ENCODE measurements around the gene WIPF3. TPM values are rescaled to one million over a fixed set of nuclear protein-coding genes. Genes with fewer than 3 reads are reported as not detected.

WIPF3 gene
- total RNA-seq, 1 experiment from 2014 or later = not detected

DNA sequence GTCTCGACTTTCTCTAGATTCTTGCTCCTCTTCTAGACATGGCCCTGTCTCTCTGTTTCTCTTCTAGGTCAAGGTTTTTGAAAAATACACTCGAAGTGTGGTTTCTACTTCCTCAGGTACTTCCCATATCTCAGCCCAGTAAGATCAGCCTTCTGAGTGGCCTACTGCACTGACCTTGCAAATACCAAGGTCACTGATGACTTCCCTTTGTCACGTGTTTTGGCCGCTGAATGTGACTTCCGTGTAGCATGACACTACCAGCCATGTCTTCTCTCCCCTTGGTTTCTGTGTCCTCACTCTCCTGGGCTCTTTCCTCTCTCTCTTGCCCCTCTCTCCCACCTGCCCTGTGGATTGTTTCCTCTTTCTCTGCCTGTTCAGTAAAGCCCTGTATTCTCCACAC, 7.9 kb upstream of the WIPF3 start:
- H3K27ac ChIP-seq = no peak overlapping the region
- DNase-seq = no peak
- no peaks in the 10 kb centered on the region for H3K36me3 ChIP-seq
- H3K9me3 ChIP-seq (replicated peaks) = no peaks in the 10 kb centered on the region
- H3K4me1 ChIP-seq = no peaks in the 10 kb centered on the region
- no peak overlapping the region for H3K4me3 ChIP-seq
- 0 out of 2 replicates have a peak, but pooled peaks cover 3% of the 10 kb centered on the region for H3K27me3 ChIP-seq

DNA sequence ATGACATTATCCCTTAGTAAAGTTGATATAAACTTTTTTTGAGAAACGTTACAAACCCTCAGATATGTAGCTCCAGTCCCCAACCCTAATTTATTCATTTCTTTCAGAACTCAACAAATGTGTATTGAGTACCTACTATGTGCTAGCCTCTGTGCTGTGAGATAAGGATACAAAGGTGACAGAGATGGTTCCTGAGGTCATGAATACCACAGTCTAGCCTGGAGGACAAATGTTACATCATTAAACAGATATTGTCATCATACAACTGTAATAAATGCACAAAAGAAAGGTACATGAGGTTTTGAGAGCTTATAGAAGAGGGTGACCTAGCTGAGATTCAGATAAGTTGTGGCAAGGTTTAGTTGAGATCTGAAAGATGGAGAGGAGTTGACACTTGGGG, 4.4 kb upstream of the WIPF3 start:
- H3K36me3 ChIP-seq = no peaks in the 10 kb centered on the region
- no peaks in the 10 kb centered on the region for H3K4me1 ChIP-seq
- H3K27ac ChIP-seq = no peak overlapping the region
- no peak for DNase-seq
- H3K4me3 ChIP-seq = no peak overlapping the region
- H3K9me3 ChIP-seq (replicated peaks) = no peaks in the 10 kb centered on the region
- H3K27me3 ChIP-seq = 0 out of 2 replicates have a peak, but pooled peaks cover under 1% of the 10 kb centered on the region

DNA sequence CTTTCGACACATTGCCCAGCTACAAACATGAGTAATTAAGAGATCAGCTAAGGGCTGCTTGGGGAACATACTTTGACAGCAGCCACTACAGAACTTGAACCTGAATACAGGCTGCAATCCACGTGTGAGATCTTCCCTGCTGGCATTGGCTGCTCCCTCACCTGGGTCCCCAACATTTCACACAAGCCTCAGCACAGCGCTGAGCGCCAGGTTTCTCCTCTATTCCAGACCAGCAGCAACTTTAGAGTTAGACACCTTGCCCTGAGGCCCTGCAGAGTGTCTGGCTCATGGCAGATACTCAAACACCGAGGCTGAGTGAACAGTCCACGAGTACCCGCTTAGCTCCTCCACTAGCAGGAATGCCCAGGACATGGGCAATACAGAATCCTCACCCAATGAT, 1.3 kb upstream of the WIPF3 start:
- Histone ChIP-seq H3K9me3 (replicated peaks) (no peaks in the 10 kb centered on the region), H3K27me3 (no peaks in the 10 kb centered on the region), H3K4me3 (no peak overlapping the region), H3K27ac (no peak overlapping the region), H3K36me3 (no peaks in the 10 kb centered on the region), H3K4me1 (no peaks in the 10 kb centered on the region)
- no peak for DNase-seq

DNA sequence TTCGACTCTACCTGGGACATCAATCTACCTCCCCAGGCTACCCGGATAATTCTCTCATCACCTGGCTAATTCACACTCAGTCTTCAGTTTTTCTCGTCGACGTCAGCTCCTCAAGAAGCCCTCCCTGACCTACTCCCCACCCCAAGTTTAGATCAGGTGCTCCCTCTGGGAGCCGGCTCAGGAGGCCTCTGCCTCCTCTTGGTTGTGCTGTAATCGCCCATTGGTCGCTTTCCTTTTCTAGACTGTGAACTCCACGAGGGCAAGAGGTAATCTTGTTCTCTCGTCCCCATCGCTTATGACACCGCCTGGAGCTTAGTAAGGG, 461 bp upstream of the WIPF3 start:
- Histone ChIP-seq H3K4me1 (no peaks in the 10 kb centered on the region), H3K36me3 (no peaks in the 10 kb centered on the region), H3K4me3 (no peak overlapping the region), H3K27me3 (peaks cover 4% of the 10 kb centered on the region; the same call in 1 of the 2 replicates), H3K9me3 (replicated peaks) (no peaks in the 10 kb centered on the region), H3K27ac (no peak overlapping the region)
- no peak for DNase-seq

DNA sequence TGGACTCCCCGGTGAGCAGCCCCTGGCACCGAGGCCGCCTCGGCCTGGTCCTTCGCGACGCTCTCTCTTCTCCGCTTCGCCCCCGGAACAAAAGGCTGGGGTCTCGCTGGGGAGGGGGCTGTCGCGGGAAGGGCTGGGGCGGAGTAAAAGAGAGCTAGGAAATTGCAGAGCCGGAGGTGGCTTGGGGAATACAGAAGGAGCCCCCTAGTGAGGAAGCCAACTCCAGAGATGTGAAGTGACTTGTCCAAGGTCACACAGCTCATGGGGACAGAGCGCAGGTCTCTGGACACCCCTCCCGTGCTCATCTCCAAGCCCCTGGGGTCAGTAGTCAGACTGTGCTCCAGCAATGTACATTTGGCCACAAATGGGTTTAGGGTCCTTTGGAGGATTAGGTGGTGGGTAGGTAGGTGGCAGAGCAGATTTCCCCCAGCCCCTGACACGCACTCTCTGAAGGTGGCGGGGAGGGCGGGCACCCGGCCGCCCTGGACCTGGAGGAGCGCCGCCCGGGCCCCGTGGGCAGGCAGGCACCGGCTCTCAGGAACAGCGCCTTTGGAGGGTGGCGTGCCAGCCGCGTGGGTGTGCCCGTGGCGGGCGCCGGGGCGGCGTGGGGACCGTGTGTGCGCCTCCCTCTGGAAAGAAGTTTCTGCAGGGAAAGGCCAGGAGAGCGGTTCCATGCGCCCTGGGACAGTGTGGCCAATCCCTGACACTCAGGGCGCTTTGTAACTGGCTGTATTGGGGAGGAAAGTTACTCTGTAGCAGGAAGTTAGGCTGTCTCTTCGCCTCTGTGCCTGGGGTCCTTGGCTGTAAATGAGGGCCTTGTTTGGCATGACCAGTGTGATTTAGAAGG, 910 bp downstream of the WIPF3 start:
- H3K4me1 ChIP-seq = 0 out of 2 replicates have a peak, but pooled peaks cover 4% of the 10 kb centered on the region
- no peaks in the 10 kb centered on the region for H3K9me3 ChIP-seq (replicated peaks)
- H3K36me3 ChIP-seq = no peaks in the 10 kb centered on the region
- peaks cover 4% of the 10 kb centered on the region; the same call in 1 of the 2 replicates for H3K27me3 ChIP-seq
- no peak for DNase-seq
- no peak overlapping the region for H3K27ac ChIP-seq
- H3K4me3 ChIP-seq = no peak overlapping the region

DNA sequence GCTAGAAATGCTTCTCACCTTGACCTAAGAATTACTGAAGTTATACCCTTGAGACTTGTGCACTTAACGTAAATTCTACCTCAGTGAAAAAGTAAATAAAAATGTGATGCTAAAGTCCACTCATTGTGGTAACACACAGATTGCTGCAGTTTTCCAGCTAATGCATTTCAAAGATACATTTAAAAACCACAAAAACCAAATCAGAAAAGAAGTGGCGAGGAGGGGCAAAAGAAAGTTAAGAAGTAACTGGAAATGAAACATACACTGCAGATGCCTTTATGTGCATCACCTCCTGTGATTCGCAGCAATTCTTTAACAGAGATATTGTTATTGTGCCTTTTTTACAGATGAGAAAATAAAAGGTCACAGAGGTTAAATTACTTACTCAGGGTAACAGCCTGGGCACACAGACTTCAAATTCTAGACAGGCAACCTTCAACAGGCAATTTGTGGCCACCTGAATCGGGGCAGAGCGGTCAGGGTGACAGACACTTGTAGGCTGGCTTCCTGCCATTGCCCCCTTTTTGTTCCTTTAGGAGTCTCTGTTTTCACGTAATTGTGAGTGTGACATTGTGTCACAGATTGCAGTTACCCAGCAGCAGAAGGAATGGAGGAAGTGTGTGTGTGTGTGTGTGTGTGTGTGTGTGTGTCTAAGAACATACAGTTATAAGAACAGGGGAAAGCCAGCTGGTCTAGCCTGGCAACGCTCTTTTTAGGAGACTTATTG, 1.9 kb downstream of the WIPF3 start:
- no peak for DNase-seq
- no peaks in the 10 kb centered on the region for H3K36me3 ChIP-seq
- H3K27ac ChIP-seq = no peak overlapping the region
- no peaks in the 10 kb centered on the region for H3K9me3 ChIP-seq (replicated peaks)
- 0 out of 2 replicates have a peak, but pooled peaks cover 4% of the 10 kb centered on the region for H3K4me1 ChIP-seq
- H3K27me3 ChIP-seq = peaks cover 4% of the 10 kb centered on the region; the same call in 1 of the 2 replicates
- H3K4me3 ChIP-seq = no peak overlapping the region

DNA sequence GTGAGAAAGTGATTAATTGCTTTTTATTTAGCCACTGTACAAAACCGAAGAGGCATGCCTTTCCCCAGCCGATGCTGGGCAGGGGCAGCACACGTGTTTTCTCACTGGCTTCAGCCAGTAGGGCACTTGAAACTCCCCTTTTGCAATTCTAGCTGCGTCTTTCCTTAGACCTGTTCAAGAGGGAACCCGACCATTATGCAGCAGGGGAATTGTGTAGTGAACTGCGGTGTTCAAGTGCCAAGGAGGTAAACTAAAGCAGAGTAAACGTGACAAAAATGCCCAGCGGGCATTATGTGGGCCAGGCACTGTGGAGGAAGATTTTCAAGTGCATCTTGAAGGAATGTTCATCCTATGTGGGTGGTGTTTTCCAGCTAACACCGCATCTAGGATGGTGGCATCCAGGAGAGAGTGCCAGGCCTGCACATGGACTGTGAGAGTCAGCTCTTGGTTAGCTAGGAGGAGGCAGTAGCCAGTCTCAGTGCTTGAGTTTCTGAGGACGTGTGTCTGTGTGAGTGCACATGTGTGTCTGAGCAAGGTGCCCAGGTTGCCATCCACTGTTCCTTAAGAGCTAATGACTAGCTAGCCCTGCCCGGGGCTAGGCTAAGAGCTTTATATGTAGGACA, 3.3 kb downstream of the WIPF3 start:
- Histone ChIP-seq H3K27me3 (peaks cover 4% of the 10 kb centered on the region; the same call in 1 of the 2 replicates), H3K36me3 (no peaks in the 10 kb centered on the region), H3K4me3 (no peak overlapping the region), H3K27ac (no peak overlapping the region), H3K4me1 (0 out of 2 replicates have a peak, but pooled peaks cover 4% of the 10 kb centered on the region), H3K9me3 (replicated peaks) (no peaks in the 10 kb centered on the region)
- no peak for DNase-seq

DNA sequence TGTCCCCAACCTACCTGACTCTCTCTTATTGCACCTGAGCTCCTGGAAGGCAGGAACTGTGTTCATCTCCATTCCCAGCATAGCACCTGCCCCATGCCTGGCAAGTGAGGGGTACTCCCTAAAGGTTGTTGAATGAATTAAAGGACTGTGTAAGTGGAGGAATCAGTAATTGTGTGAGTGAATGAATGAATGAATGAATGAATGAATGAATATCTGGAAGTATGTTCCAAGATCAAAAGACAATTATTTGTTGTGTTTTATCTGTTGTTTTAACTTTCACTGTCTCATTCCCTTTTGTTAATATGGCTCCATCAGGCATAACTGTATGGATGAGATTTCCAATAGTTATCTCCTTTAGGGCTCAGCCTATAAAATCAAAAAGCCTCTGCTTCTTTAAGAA, 4.0 kb downstream of the WIPF3 start:
- Histone ChIP-seq H3K9me3 (replicated peaks) (no peaks in the 10 kb centered on the region), H3K36me3 (no peaks in the 10 kb centered on the region), H3K4me1 (peaks cover 6% of the 10 kb centered on the region; the same call in 1 of the 2 replicates), H3K27me3 (peaks cover 4% of the 10 kb centered on the region; the same call in 1 of the 2 replicates), H3K27ac (no peak overlapping the region), H3K4me3 (no peak overlapping the region)
- no peak for DNase-seq

DNA sequence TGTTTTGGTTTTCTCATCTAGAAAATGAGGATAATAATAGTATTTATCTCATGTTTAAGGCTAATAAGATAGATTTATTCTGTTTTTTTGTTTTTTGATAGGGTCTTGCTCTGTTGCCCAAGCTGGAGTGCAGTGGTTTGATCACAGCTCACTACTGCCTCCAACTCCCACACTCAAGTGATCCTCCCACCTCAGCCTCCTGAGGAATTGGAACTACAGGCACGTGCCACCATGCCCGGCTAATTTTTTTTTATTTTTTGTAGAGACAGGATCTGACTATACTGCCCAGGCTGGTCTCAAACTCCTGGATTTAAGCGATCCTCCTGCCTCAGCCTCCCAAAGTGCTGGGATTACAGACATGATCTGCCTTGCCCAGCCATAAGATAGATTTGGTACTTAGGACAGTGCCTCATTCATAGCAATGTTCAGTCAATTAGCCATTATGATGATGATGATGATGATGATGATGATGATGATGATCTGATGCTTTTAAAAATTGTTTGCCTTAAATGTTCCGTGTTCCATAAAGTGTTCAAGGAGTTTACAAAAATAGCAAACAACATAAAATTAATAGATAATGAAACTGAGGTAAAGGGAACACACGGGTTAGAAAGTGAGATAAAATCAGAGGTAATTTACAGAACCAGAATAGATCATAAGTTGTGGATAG, 4.6 kb downstream of the WIPF3 start:
- H3K27me3 ChIP-seq = peaks cover 4% of the 10 kb centered on the region; the same call in 1 of the 2 replicates

DNA sequence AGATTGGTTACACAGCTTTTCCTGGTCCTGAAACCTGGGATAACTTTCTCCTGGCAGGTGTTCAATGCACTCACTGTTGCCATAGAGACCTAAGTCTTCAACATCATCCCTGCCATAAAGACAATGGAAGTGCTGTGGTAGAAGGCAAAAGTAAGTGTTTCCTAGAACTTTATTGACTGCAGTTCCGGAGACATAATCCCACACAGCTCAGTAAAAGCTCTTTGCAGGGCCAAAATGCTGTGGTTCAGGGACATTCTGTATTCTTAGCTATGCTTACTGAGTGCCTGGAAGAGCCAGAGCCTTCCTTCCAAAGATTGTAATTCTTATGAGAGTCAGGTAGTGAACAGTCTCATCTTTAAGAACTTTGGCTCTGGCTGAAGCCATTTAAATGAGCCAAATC, 5.3 kb downstream of the WIPF3 start:
- H3K4me3 ChIP-seq = no peak overlapping the region
- H3K4me1 ChIP-seq = peaks cover 13% of the 10 kb centered on the region
- no peaks in the 10 kb centered on the region for H3K9me3 ChIP-seq (replicated peaks)
- peaks cover 4% of the 10 kb centered on the region; the same call in 1 of the 2 replicates for H3K27me3 ChIP-seq
- no peak overlapping the region for H3K27ac ChIP-seq
- DNase-seq = peak in 1 of 2 experiments; percentile 19
- no peaks in the 10 kb centered on the region for H3K36me3 ChIP-seq

More for the DNA sequence above, 4.6 kb downstream of the WIPF3 start:
- no peak for DNase-seq
- Histone ChIP-seq H3K27ac (no peak overlapping the region), H3K9me3 (replicated peaks) (no peaks in the 10 kb centered on the region), H3K4me3 (no peak overlapping the region), H3K36me3 (no peaks in the 10 kb centered on the region), H3K4me1 (peaks cover 10% of the 10 kb centered on the region)

DNA sequence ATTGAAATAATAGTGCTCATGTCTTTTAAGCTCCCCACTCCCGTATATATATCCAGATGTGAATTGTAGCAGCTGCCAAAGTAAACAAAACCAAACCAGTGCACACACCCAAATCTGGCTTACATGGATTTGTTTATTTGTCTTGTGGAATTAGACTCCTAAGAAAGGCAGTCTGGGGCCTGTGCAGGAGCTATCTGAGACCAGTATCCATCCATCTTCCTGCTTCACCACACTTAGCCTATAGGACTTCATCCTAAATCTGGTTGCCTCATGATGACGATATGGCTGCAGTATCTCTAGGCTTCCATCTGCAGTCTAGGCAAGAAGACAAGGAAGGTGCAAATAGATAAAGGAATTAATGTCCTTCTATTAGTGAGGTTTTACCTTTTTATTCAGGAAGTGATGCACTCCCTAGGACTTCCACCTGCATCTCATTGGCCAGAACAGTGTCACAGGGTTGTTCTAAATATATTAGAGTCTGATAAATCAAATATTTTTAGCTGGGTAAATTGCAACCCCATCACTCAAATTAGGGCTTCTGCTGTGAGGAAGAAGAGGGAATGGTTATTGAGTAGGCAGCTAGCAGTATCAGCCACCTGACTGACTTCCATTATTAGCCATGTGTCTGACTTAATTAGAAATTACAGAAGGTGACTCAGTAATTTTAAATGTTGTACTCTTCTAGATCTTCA, 6.0 kb downstream of the WIPF3 start:
- H3K9me3 ChIP-seq (replicated peaks) = no peaks in the 10 kb centered on the region
- H3K27ac ChIP-seq = no peak overlapping the region
- H3K27me3 ChIP-seq = peaks cover 4% of the 10 kb centered on the region; the same call in 1 of the 2 replicates
- no peak overlapping the region for H3K4me3 ChIP-seq
- no peaks in the 10 kb centered on the region for H3K36me3 ChIP-seq
- peaks cover 13% of the 10 kb centered on the region for H3K4me1 ChIP-seq
- DNase-seq = peak; percentile 20 to 55

DNA sequence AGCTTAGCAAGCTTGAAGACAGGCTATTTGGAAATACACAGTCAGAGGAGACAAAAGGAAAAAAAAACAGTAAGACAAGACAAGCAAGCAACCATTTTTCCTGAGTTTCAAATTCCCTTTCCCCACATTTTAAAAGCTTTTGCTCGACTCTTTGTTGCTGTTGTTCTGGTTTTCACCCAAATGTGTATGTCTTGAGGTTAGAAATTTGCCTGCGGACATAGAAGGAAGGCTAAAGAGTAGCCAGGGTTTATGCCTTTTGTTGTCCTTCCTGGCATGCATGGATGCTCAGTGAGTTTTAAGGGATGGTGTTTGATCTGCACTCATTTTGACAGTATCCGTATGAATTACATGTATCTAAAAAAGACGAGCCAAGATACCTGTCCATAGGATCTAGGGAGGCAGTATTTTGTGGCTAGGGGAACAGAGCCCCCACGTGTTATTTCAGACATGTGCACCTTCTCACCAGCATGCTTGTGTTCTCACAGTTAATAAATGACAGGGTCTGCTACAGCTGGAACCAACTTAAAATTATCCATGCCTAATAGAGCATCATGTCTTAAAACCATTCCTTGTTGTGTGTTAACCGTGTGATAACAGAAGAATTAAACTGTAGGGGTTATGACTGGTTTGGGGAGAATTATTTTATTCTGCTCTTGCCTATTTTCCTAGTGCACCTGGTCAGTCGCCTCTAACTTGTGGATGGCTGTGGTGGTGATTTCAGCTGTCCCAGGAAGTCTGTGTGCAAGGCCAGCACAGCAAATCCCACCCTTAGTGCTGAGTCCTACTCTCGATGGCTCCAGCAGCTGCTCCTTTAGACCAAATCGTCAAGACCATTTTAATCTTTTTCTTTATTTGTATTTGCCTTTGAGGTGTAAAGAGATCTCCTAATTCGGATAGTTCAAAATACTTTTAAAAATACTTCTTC, 9.1 kb downstream of the WIPF3 start:
- no peaks in the 10 kb centered on the region for H3K36me3 ChIP-seq
- H3K9me3 ChIP-seq (replicated peaks) = no peaks in the 10 kb centered on the region
- peak; percentile 53 to 73 for DNase-seq
- H3K4me1 ChIP-seq = peaks cover 13% of the 10 kb centered on the region
- peaks cover 2% of the 10 kb centered on the region; the same call in 1 of the 2 replicates for H3K27me3 ChIP-seq
- no peak overlapping the region for H3K4me3 ChIP-seq
- no peak overlapping the region for H3K27ac ChIP-seq

DNA sequence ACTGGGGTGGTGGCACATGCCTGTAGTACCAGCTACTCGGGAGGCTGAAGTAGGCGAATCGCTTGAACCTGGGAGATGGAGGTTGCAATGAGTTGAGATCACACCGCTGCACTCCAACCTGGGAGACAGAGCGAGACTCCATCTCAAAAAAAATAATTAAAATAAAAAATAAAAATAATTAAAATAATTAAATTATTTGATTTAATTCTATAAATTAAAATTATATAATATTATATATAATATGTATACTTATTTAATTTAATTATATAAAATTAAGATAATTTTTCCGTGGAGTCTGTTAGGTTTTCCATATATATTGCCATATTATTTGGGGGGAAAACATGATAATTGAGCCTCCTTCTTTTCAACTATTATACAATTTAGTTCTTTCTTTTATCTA, 12.0 kb downstream of the WIPF3 start:
- no peaks in the 10 kb centered on the region for H3K9me3 ChIP-seq (replicated peaks)
- peaks cover 8% of the 10 kb centered on the region for H3K4me1 ChIP-seq
- H3K27ac ChIP-seq = no peak overlapping the region
- no peaks in the 10 kb centered on the region for H3K27me3 ChIP-seq
- H3K4me3 ChIP-seq = no peak overlapping the region
- no peaks in the 10 kb centered on the region for H3K36me3 ChIP-seq
- DNase-seq = no peak

Data from SJCRH30 (cell line).